ENCODE results near the gene CSPG4.

Gene CSPG4

DNA sequence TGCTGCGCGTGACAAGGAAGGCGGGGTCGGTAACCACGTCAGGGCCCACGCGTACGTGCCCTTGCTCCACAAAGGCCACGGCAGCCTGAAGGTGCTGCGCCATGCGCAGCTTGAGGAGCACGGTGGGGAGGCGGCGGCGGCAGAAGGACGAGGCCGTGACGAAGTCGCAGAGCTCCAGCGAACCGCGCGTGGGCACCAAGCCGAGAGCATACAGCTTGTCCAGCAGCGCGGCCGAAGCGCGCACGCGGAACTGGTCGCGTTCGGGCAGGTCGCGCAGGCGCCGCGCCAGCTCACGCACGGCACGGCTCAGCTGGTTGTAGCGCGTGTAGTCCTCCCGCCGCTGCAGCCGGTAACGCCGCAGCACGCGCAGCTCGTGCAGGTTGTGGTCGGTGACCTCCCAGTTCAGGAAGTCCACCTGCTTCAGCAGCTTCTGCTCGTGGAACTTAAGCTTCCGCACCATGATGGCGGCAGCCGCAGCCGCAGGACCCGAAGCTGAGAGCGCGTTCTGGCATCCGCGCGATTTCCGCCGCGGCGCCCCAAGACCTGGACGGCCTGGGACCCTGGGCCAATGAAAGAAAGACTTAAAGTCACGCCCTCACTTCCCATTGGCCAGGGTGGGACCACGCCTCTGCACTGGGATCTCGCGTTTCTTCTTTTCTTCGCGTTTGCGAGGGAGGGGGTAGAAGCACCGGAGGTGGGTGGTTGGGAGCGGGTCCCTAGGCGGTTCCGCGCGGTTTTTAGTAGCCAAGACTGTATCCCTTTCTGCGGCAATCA, 72.8 kb downstream of the CSPG4 start, which contains the start of gene IMP3:
TSS of gene IMP3 (minus strand) at position 516 of the 774 bp plus-strand sequence. CDS start at position 460, 56 bp downstream.
- H3K27ac ChIP-seq (ENCODE audit: low read depth, low read length, poor library complexity, severe bottlenecking) = peak within 1 kb of the TSS; percentile 75
- no peaks in the 10 kb centered on the region for H4K20me1 ChIP-seq (ENCODE audit: insufficient read depth, low read length)
- TF ChIP-seq EZH2 (IDR thresholded peaks at IDR 0.05; ENCODE audit: borderline replicate concordance, low read length) = no peak
- TF ChIP-seq, protein P1, sequence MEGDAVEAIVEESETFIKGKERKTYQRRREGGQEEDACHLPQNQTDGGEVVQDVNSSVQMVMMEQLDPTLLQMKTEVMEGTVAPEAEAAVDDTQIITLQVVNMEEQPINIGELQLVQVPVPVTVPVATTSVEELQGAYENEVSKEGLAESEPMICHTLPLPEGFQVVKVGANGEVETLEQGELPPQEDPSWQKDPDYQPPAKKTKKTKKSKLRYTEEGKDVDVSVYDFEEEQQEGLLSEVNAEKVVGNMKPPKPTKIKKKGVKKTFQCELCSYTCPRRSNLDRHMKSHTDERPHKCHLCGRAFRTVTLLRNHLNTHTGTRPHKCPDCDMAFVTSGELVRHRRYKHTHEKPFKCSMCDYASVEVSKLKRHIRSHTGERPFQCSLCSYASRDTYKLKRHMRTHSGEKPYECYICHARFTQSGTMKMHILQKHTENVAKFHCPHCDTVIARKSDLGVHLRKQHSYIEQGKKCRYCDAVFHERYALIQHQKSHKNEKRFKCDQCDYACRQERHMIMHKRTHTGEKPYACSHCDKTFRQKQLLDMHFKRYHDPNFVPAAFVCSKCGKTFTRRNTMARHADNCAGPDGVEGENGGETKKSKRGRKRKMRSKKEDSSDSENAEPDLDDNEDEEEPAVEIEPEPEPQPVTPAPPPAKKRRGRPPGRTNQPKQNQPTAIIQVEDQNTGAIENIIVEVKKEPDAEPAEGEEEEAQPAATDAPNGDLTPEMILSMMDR (IDR thresholded peaks at IDR 0.05; ENCODE audit: low read length) = no peak
- H3F3A ChIP-seq (ENCODE audit: insufficient read depth, low read length) = no peaks in the 10 kb centered on the region
- no peaks in the 10 kb centered on the region for H3K27me3 ChIP-seq (ENCODE audit: insufficient read depth, low read length)
- peaks cover 19% of the 10 kb centered on the region for H3K4me1 ChIP-seq (ENCODE audit: insufficient read depth, low read length, severe bottlenecking)
- no peaks in the 10 kb centered on the region for H3K9me2 ChIP-seq (ENCODE audit: low read depth, low read length)
- peak within 1 kb of the TSS; percentile 88 for H3K4me2 ChIP-seq (ENCODE audit: low read length)
- peak within 1 kb of the TSS; percentile 79 for H3K4me3 ChIP-seq (ENCODE audit: low read depth, low read length, poor library complexity, severe bottlenecking)
- no peaks in the 10 kb centered on the region for H3K9me3 ChIP-seq (ENCODE audit: low read length)
- H3K9ac ChIP-seq (ENCODE audit: low read length) = peak within 1 kb of the TSS; percentile 73
- H3K36me3 ChIP-seq (ENCODE audit: insufficient read depth, low read length) = peaks cover 14% of the 10 kb centered on the region; the same call in 1 of the 2 replicates
- peaks cover 13% of the 10 kb centered on the region for H3K79me2 ChIP-seq (ENCODE audit: insufficient read depth, low read length)
- no peak within 1 kb of the TSS for H2AFZ ChIP-seq (ENCODE audit: low read length)

- Histone ChIP-seq H3K9me3 (ENCODE audit: low read length) (no peaks in the 10 kb centered on the region), H3K36me3 (ENCODE audit: insufficient read depth, low read length) (peaks cover 14% of the 10 kb centered on the region; the same call in 1 of the 2 replicates), H3F3A (ENCODE audit: insufficient read depth, low read length) (no peaks in the 10 kb centered on the region), H3K27me3 (ENCODE audit: insufficient read depth, low read length) (no peaks in the 10 kb centered on the region), H3K9me2 (ENCODE audit: low read depth, low read length) (no peaks in the 10 kb centered on the region), H3K9ac (ENCODE audit: low read length) (peak overlapping the region; percentile 73), H3K4me3 (ENCODE audit: low read depth, low read length, poor library complexity, severe bottlenecking) (peak overlapping the region; percentile 79), H3K79me2 (ENCODE audit: insufficient read depth, low read length) (peaks cover 13% of the 10 kb centered on the region), H3K4me2 (ENCODE audit: low read length) (peak overlapping the region; percentile 80), H3K27ac (ENCODE audit: low read depth, low read length, poor library complexity, severe bottlenecking) (peak overlapping the region; percentile 21), H2AFZ (ENCODE audit: low read length) (no peak overlapping the region), H4K20me1 (ENCODE audit: insufficient read depth, low read length) (no peaks in the 10 kb centered on the region), H3K4me1 (ENCODE audit: insufficient read depth, low read length, severe bottlenecking) (peaks cover 19% of the 10 kb centered on the region)
- TF ChIP-seq, protein P1 (IDR thresholded peaks at IDR 0.05; ENCODE audit: low read length) = no peak
- no peak for TF ChIP-seq EZH2 (IDR thresholded peaks at IDR 0.05; ENCODE audit: borderline replicate concordance, low read length)
Measured at GRCh38 chr15:75639191-75639708, 73.4 kb downstream of the CSPG4 start.

- H3K9me2 ChIP-seq (ENCODE audit: low read depth, low read length) = no peaks in the 10 kb centered on the region
- H4K20me1 ChIP-seq (ENCODE audit: insufficient read depth, low read length) = no peaks in the 10 kb centered on the region
- H3F3A ChIP-seq (ENCODE audit: insufficient read depth, low read length) = no peaks in the 10 kb centered on the region
- no peaks in the 10 kb centered on the region for H3K27me3 ChIP-seq (ENCODE audit: insufficient read depth, low read length)
- H3K9ac ChIP-seq (ENCODE audit: low read length) = peak overlapping the region; percentile 1; the same call in 1 of the 2 replicates
- H3K4me3 ChIP-seq (ENCODE audit: low read depth, low read length, poor library complexity, severe bottlenecking) = peak overlapping the region; percentile 79
- peak overlapping the region; percentile 80 for H3K4me2 ChIP-seq (ENCODE audit: low read length)
- no peaks in the 10 kb centered on the region for H3K9me3 ChIP-seq (ENCODE audit: low read length)
- no peak overlapping the region for H3K27ac ChIP-seq (ENCODE audit: low read depth, low read length, poor library complexity, severe bottlenecking)
- H2AFZ ChIP-seq (ENCODE audit: low read length) = no peak overlapping the region
- H3K36me3 ChIP-seq (ENCODE audit: insufficient read depth, low read length) = peaks cover 14% of the 10 kb centered on the region; the same call in 1 of the 2 replicates
- TF ChIP-seq, protein P1 (IDR thresholded peaks at IDR 0.05; ENCODE audit: low read length) = no peak
- TF ChIP-seq EZH2 (IDR thresholded peaks at IDR 0.05; ENCODE audit: borderline replicate concordance, low read length) = no peak
- peaks cover 13% of the 10 kb centered on the region for H3K79me2 ChIP-seq (ENCODE audit: insufficient read depth, low read length)
- H3K4me1 ChIP-seq (ENCODE audit: insufficient read depth, low read length, severe bottlenecking) = peaks cover 19% of the 10 kb centered on the region
Measured at GRCh38 chr15:75637245-75638009, 75.2 kb downstream of the CSPG4 start.

All from OCI-LY1 (cell line).